Spinal cord (tissue), 10 donors: Measurements from ENCODE around the gene SLC1A2. TPM values are rescaled to one million over a fixed set of nuclear protein-coding genes. Genes with fewer than 3 reads are reported as not detected.

Source experiments
- DNase-seq, 6 donors: peaks; one replicate each; pipeline versions ENCODE4 v3.0.0 to v3.0.0-alpha.2; 2013 to 2015; ENCODE audit warnings: low spot score in 6 of 6, low read depth in 4 of 6
- H3K27ac ChIP-seq: one replicate; pipeline ENCODE4 v1.5.1; 2013; ENCODE audit warnings: low read depth, low read length, control low read depth
- H3K27me3 ChIP-seq: one replicate; pipeline ENCODE4 v1.6.1; 2013; ENCODE audit warnings: low read length; ENCODE audit not compliant: control insufficient read depth, insufficient read depth
- H3K36me3 ChIP-seq: one replicate; pipeline ENCODE4 v1.6.1; 2013; ENCODE audit warnings: low read length; ENCODE audit not compliant: control insufficient read depth, insufficient read depth
- H3K4me1 ChIP-seq: one replicate; pipeline ENCODE4 v1.6.1; 2013; ENCODE audit warnings: low read length; ENCODE audit not compliant: control insufficient read depth, insufficient read depth
- H3K4me3 ChIP-seq: one replicate; pipeline ENCODE4 v1.5.1; 2013; ENCODE audit warnings: low read depth, low read length, control low read depth
- H3K9me3 ChIP-seq: one replicate; pipeline ENCODE4 v1.6.1; 2013; ENCODE audit warnings: low read length; ENCODE audit not compliant: control insufficient read depth, insufficient read depth
- WGBS: methylation state at CpG from one replicate; pipeline ENCODE4 v1.1.5; 2013; ENCODE audit warnings: missing lambda C conversion rate; ENCODE audit not compliant: insufficient coverage; 5-methylcytosine and 5-hydroxymethylcytosine counted together
- polyA plus RNA-seq, 2 donors: library from polyadenylated mRNA; unstranded; fragments of 120-200 nt; gene quantifications; one replicate each; pipeline ENCODE4 v1.2.1, GENCODE V29; 2013; ENCODE audit not compliant: insufficient read length in 2 of 2
- total RNA-seq, 2 donors: library from RNA; depleted of rRNA in 1 of 2; stranded (reverse); fragments of 120-200 nt in 1 of 2; fragments of >200 nt in 1 of 2; gene quantifications; one replicate each; pipeline versions ENCODE4 v1.2.3 to v1.2.4, GENCODE V29; 2013 to 2014
- donor health status: healthy.

Gene SLC1A2
- total and polyA plus RNA-seq, 4 donors, result 87.4 to 270 (median 196) TPM

DNA sequence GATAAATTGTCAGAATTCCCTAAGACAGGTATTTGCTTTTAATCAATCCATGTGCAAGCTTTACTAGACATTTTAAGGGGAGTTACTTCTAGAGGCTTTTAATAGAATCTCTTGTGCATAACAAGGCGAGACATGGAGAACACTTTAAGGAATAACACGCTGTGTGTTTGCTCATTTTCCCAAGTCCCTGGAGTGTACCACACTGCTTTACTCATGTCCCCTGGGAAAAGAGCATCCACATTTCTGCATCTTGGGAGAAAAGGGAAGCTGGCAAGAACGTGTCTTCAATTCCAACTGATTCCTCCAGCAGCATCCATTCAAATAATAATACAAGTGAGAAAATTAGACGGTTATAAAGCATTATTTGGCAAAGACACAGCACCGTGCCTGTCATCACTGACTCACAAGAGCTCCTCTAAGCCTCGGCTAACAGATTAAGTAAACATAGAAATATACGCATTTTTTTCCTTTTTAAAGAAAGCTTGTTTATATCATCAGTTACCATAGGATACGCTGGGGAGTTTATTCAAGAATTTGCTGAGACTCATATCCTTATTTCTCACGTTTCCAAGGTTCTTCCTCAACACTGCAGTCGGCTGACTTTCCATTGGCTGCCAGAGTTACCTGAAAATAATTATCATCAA is 158.9 kb downstream of the SLC1A2 start:
- Histone ChIP-seq H3K9me3 (no peaks in the 10 kb centered on the region), H3K36me3 (no peaks in the 10 kb centered on the region), H3K4me3 (no peak overlapping the region), H3K27ac (no peak overlapping the region), H3K27me3 (no peaks in the 10 kb centered on the region), H3K4me1 (peaks cover 4% of the 10 kb centered on the region)
- WGBS, result 60% methylated on average over 1 of the region's 10 CpGs
- peak in 1 of 6 donors; percentile 79 for DNase-seq

DNA sequence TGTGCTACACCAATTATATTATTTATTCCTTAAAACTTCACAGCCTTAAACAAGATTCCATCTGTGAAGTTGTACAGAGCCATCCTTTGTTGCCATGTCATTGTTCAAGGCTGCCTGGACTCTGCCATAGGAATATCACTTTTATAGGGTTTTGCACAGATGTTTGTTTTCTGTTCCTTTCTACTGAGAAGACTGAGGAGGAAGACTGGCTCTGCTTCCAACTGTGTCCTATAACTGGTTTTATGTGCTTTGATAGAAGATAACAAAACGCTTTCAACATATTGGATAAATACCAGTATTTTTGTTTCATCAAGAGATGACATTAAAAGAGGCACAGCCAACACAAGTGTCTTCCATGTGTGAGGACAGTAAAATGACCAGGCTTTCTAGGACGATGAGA is 159.8 kb downstream of the SLC1A2 start:
- peaks cover 4% of the 10 kb centered on the region for H3K4me1 ChIP-seq

DNA sequence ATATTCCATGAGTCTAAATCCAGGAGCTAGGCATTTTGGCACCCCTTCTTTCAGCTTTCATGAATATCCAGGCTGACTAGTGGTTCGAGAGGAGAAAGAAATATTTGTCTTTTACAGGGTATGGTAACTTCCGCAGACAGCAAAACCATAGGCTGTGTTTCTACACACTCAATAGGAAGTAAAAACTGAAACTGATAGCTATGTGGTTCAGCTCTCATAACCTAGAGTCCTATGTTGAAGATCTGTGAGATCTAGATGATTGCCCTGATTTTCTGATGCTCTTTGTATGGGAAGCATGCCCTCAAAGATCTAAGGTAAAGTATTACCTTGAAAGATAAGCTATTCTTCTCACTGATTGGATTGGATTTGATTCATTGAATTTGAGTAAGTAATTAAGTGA is 162.1 kb downstream of the SLC1A2 start:
- Histone ChIP-seq H3K36me3 (peaks cover 3% of the 10 kb centered on the region), H3K9me3 (no peaks in the 10 kb centered on the region), H3K4me1 (no peaks in the 10 kb centered on the region), H3K27me3 (no peaks in the 10 kb centered on the region), H3K4me3 (no peak overlapping the region), H3K27ac (no peak overlapping the region)
- no CpG with 5 or more reads among the region's 2 CpGs for WGBS
- DNase-seq, result no peak

More for the DNA sequence above, 159.8 kb downstream of the SLC1A2 start:
- no peaks in the 10 kb centered on the region for H3K27me3 ChIP-seq
- H3K36me3 ChIP-seq, result peaks cover under 1% of the 10 kb centered on the region
- H3K4me3 ChIP-seq, result no peak overlapping the region
- no peak for DNase-seq
- WGBS, result no CpG with 5 or more reads among the region's 2 CpGs
- no peaks in the 10 kb centered on the region for H3K9me3 ChIP-seq
- H3K27ac ChIP-seq, result no peak overlapping the region

DNA sequence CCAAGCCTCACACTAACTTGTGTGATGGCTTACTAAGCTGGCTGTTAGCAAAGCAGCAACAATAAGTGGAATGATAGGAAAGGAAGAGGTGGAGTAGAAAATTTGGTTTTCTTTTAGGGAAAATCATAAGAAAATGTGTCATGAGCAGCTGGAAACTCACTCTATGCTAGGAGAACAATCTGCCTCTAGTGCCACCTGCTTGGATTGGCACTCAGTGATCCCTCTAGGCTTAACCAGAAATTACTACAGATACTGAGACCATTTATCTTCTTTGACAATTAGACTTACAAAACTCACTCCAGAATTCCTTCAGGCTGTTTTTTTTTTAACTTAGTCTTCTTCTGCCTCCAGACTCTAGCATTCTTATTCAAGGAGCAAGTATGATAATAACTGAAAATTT is 163.1 kb downstream of the SLC1A2 start:
- Histone ChIP-seq H3K9me3 (no peaks in the 10 kb centered on the region), H3K27ac (no peak overlapping the region), H3K36me3 (peaks cover 3% of the 10 kb centered on the region), H3K4me1 (no peaks in the 10 kb centered on the region), H3K4me3 (no peak overlapping the region), H3K27me3 (no peaks in the 10 kb centered on the region)
- DNase-seq, result no peak

DNA sequence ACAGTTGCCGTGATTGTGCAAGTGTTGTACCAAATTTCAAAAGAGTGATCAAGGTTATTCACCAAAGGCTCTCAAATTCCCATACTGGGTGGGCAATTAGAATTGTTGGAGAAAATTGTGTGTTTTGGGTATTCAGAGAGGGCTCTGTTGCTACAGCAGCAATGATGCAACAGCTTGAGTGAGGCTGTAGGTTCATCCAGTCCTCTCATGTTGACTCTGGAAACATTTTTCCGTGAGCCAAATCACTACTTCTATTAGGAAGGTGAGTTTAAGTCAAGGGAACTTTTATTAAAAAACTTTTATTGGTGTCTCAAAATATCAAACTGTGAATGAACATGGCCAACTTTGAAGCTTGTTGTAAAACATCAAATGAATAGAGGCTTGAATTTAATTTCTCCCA is 163.8 kb downstream of the SLC1A2 start:
- 100% methylated on average over 1 of the region's 2 CpGs for WGBS
- no peaks in the 10 kb centered on the region for H3K9me3 ChIP-seq
- H3K27me3 ChIP-seq, result no peaks in the 10 kb centered on the region
- H3K4me3 ChIP-seq, result no peak overlapping the region
- no peaks in the 10 kb centered on the region for H3K4me1 ChIP-seq
- peaks cover 3% of the 10 kb centered on the region for H3K36me3 ChIP-seq
- H3K27ac ChIP-seq, result no peak overlapping the region
- DNase-seq, result no peak

DNA sequence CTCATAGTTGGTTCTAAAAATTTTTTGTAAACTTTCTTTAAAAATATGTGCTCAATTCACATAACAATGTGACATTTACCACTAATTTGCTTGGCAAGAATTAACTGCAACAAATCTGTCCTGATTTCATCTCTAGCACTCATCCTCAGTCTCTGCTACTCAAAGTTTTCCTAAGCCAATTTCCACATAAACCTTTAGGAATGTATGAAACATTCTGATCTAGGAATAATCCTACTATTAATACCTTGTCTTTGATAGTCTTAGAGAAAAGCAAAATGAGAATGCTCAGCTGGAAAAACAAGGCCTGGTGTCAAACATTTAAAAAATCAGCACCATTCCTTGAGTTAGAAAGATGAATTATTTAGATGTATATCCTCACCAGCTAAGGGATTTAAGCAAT is 166.1 kb downstream of the SLC1A2 start:
- Histone ChIP-seq H3K4me3 (no peak overlapping the region), H3K27me3 (no peaks in the 10 kb centered on the region), H3K36me3 (peaks cover 3% of the 10 kb centered on the region), H3K9me3 (peaks cover 2% of the 10 kb centered on the region), H3K4me1 (no peaks in the 10 kb centered on the region), H3K27ac (no peak overlapping the region)
- no peak for DNase-seq

DNA sequence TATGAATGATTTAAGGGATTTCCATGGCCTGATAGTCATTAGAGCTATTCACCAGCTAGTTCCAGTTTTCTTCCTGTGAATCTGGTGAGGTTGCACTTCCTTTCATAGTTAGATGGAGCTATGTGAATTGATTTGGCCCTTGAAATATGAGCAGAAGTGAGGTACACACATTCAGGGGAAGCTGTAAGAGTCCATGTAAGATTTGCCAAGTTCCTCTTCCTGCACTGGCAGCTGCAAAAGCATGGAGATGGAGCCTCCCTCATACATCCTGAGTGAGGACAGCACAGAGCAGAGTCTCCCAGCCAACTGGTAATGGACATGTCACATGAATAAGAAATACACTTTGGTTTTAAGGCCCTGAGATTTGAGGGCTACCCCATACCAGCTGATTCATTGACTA is 168.7 kb downstream of the SLC1A2 start:
- Histone ChIP-seq H3K27ac (no peak overlapping the region), H3K27me3 (no peaks in the 10 kb centered on the region), H3K4me3 (no peak overlapping the region), H3K4me1 (no peaks in the 10 kb centered on the region), H3K36me3 (peaks cover 3% of the 10 kb centered on the region), H3K9me3 (peaks cover 2% of the 10 kb centered on the region)
- DNase-seq, result no peak

DNA sequence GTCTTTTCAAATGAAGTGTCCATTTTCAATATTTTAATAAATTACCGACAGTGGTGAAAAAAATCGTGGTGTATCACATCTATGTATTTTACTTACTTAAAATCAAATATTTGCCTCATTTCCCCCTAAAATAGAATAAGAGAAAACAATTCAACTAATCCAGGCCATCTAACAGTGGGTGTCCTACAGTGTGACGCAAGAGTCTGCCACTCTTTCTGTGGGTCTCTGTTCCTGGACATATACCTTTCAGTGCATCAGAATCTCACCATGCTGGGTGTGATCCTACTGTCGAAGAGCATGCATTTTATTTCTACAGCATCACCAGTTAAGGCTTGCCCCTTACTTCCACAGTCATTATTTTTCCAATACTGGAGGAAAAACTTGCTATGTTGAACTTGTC is 169.2 kb downstream of the SLC1A2 start:
- H3K36me3 ChIP-seq, result peaks cover 3% of the 10 kb centered on the region
- no peak for DNase-seq
- WGBS, result 79% methylated on average over 2 of the region's 4 CpGs
- no peaks in the 10 kb centered on the region for H3K4me1 ChIP-seq
- no peak overlapping the region for H3K27ac ChIP-seq
- peaks cover 2% of the 10 kb centered on the region for H3K9me3 ChIP-seq
- H3K4me3 ChIP-seq, result no peak overlapping the region
- no peaks in the 10 kb centered on the region for H3K27me3 ChIP-seq

DNA sequence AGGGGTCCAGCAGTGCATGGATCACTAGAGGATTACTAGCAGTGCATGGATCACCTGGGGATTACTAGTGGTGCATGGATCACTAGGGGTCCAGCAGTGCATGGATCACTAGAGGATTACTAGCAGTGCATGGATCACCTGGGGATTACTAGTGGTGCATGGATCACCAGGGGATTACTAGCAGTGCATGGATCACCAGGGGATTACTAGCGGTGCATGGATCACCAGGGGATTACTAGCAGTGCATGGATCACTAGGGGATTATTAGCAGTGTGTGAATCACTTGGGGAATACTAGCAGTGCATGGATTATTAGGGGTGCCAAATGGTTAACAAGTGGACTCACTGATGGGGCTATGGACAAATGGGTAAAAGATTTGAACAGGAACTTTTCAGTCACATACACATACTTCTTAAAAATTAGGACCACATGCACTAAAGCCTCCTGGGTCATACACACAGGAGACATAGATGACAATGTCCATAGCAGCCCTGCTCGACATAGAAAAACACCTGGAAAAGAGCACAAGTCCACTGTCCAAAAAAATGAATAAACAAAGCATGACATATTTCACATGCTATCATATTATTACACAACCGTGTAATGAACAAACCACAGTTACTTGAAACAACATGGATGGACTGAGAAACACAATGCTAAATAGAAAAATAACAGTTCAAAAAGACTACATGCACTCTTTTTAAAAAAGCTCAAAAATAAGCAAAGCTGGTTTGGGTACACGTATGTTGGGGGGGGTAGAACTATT is 170.6 kb downstream of the SLC1A2 start:
- H3K4me3 ChIP-seq, result no peak overlapping the region
- H3K27ac ChIP-seq, result no peak overlapping the region
- H3K36me3 ChIP-seq, result no peaks in the 10 kb centered on the region
- H3K27me3 ChIP-seq, result no peaks in the 10 kb centered on the region
- 35% methylated on average over 1 of the region's 4 CpGs for WGBS
- peaks cover 2% of the 10 kb centered on the region for H3K9me3 ChIP-seq
- no peak for DNase-seq
- no peaks in the 10 kb centered on the region for H3K4me1 ChIP-seq

DNA sequence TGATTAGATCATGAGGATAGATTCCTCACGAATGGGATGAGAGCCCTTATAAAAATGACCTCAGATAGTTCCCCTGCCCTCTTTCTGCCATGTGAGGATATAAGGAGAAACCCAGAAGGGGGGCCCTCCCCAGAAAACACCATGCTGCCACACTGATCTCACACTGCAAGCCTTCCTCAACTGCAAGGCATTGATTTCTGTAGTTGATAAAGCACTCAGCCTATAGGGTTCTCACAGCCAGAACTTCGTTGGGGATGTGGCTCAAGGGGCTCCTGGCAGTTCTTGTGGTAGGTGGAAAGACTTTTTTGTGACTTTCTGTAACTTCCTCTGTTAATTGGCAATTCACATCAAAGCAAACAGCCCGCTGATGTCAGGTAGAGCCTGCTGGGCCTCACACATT is 171.5 kb downstream of the SLC1A2 start:
- 92% methylated on average over 1 of the region's 3 CpGs for WGBS
- no peaks in the 10 kb centered on the region for H3K36me3 ChIP-seq
- no peak overlapping the region for H3K27ac ChIP-seq
- peaks cover 2% of the 10 kb centered on the region for H3K9me3 ChIP-seq
- H3K4me3 ChIP-seq, result no peak overlapping the region
- H3K27me3 ChIP-seq, result no peaks in the 10 kb centered on the region
- no peak for DNase-seq
- no peaks in the 10 kb centered on the region for H3K4me1 ChIP-seq
